HUES48 (cell line): ENCODE results near the gene MANBA.
A peak's percentile ranks its signal among the peaks of the same experiment; 100 is the strongest.

Experiments
- H3K27ac ChIP-seq: one replicate; pipeline ENCODE4 v1.7.0; 2013; ENCODE audit warnings: low read depth, low read length, inconsistent platforms
- H3K27me3 ChIP-seq: 2 replicates; pipeline ENCODE4 v1.6.1; 2013; ENCODE audit warnings: mild to moderate bottlenecking, low read length; ENCODE audit not compliant: control insufficient read depth, insufficient read depth
- H3K36me3 ChIP-seq: 2 replicates; pipeline ENCODE4 v1.6.1; 2013; ENCODE audit warnings: low read length; ENCODE audit not compliant: control insufficient read depth, insufficient read depth
- H3K4me1 ChIP-seq: 2 replicates; pipeline ENCODE4 v1.6.1; 2013; ENCODE audit warnings: mild to moderate bottlenecking, low read length; ENCODE audit not compliant: control insufficient read depth, insufficient read depth
- H3K4me3 ChIP-seq: 2 replicates; pipeline ENCODE4 v1.5.1; 2013; ENCODE audit warnings: mild to moderate bottlenecking, low read depth, low read length
- H3K9ac ChIP-seq: 2 replicates; pipeline ENCODE4 v1.6.1; 2013; ENCODE audit warnings: mild to moderate bottlenecking, low read depth, low read length, moderate library complexity
- H3K9me3 ChIP-seq: 2 replicates; pipeline ENCODE4 v1.6.1; 2013; ENCODE audit warnings: low read length; ENCODE audit not compliant: control insufficient read depth, insufficient read depth

The MANBA gene

GRCh38 chr4:102760645-102761295 is at the start of gene MANBA:
TSS of gene MANBA (minus strand) at chr4:102760968. CDS start at chr4:102760894, 74 bp downstream.
- H3K9me3 ChIP-seq = no peaks in the 10 kb centered on the region
- peaks cover 18% of the 10 kb centered on the region for H3K4me1 ChIP-seq
- peak within 1 kb of the TSS; percentile 64 for H3K27ac ChIP-seq
- peak within 1 kb of the TSS; percentile 79 for H3K9ac ChIP-seq
- no peaks in the 10 kb centered on the region; the same call in 1 of the 2 replicates for H3K27me3 ChIP-seq
- H3K36me3 ChIP-seq = no peaks in the 10 kb centered on the region
- peak within 1 kb of the TSS; percentile 98 for H3K4me3 ChIP-seq

DNA sequence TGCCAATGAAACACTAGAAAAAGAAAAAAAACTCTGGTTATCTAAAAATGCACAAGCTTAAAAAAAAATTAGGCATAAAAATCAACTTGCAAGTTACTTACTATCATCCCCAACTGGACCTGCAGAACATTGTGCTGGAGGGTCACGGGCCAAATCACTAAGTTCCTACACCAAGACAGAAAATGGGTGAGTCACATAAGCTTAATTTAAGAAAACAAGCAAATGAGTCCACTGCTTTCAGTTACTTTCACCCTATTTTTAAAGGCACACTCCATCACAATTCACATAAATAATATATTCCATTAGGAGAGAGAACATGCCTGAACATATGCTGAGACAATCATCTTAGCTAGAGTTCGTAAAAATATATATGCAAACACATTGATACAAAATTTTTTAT is 48.9 kb upstream of the MANBA start:
- H3K27ac ChIP-seq = no peak overlapping the region
- H3K27me3 ChIP-seq = no peaks in the 10 kb centered on the region
- no peak overlapping the region for H3K9ac ChIP-seq
- H3K4me1 ChIP-seq = peaks cover 11% of the 10 kb centered on the region; the same call in 1 of the 2 replicates
- H3K9me3 ChIP-seq = no peaks in the 10 kb centered on the region
- peaks cover 76% of the 10 kb centered on the region for H3K36me3 ChIP-seq
- H3K4me3 ChIP-seq = no peak overlapping the region

DNA sequence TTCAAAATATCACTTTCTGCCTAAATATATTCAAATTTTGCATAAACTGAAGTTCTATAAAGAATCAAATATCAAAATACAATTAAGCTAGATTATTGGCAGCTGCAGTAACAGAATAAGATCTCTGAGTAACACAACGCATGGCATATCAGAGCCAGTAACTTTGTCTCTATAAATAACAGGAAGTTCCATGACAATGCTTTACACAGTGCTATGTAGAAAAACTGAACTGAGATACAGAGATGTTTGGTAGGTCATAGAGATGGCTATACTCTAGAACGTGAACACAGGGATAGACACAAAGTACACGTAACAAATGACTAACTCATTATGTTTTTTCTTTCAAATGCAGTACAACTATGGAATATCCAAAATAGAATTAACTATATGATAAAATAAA is 48.4 kb upstream of the MANBA start:
- H3K4me1 ChIP-seq = peaks cover 11% of the 10 kb centered on the region; the same call in 1 of the 2 replicates
- H3K36me3 ChIP-seq = peaks cover 81% of the 10 kb centered on the region
- no peaks in the 10 kb centered on the region for H3K9me3 ChIP-seq
- H3K27me3 ChIP-seq = no peaks in the 10 kb centered on the region
- no peak overlapping the region for H3K4me3 ChIP-seq
- no peak overlapping the region for H3K9ac ChIP-seq
- no peak overlapping the region for H3K27ac ChIP-seq

- Histone ChIP-seq H3K4me3 (no peak overlapping the region), H3K9me3 (no peaks in the 10 kb centered on the region), H3K36me3 (peaks cover 85% of the 10 kb centered on the region), H3K27ac (no peak overlapping the region), H3K9ac (no peak overlapping the region), H3K27me3 (no peaks in the 10 kb centered on the region), H3K4me1 (peaks cover 11% of the 10 kb centered on the region; the same call in 1 of the 2 replicates)
Measured at GRCh38 chr4:102808009-102808408, 47.2 kb upstream of the MANBA start.

- Histone ChIP-seq H3K27me3 (no peaks in the 10 kb centered on the region), H3K36me3 (peaks cover 88% of the 10 kb centered on the region), H3K4me1 (peaks cover 9% of the 10 kb centered on the region; the same call in 1 of the 2 replicates), H3K9ac (no peak overlapping the region), H3K4me3 (no peak overlapping the region), H3K9me3 (no peaks in the 10 kb centered on the region), H3K27ac (no peak overlapping the region)
Measured at GRCh38 chr4:102807345-102807744, 46.6 kb upstream of the MANBA start.

DNA sequence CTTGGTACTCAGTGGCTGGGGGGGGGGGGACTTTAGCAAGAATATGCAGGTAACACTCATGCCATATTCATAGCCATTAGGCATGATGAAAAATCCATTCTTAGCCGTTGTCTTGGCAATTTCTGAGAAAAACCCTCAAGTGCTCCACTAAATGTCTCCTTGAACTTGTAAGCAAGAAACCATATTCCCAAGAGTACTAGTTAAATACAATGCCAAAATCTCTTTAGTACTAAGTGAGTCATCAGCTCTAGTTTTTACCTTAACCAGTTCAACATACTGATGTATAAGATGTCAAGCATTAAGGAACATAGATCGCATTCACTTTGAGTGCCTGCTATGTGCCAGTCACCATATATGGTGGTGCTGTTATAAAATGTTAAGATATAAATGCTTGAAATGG is 39.0 kb upstream of the MANBA start:
- no peak overlapping the region for H3K27ac ChIP-seq
- H3K36me3 ChIP-seq = peaks cover 100% of the 10 kb centered on the region
- no peaks in the 10 kb centered on the region for H3K9me3 ChIP-seq
- no peaks in the 10 kb centered on the region for H3K27me3 ChIP-seq
- peaks cover 29% of the 10 kb centered on the region for H3K4me1 ChIP-seq
- no peak overlapping the region for H3K9ac ChIP-seq
- no peak overlapping the region for H3K4me3 ChIP-seq

DNA sequence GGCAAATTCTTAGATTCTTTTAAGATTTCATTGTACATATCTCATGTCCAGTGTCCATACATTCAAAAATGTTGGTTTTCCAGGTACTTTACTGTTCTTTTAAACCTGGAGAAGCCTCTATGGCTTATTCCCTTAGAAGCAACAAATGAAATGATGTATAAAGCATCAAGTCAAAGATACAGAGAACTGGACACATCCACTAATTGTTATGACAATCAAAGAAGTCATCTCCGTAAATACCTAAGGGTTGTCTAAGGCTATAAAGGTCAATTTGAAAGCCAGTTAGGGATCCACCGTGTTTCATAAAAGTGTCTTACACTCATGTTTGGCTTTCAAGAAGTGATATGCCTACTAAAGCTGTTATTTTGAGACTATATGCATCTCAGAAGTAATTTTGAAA is 34.2 kb upstream of the MANBA start:
- H3K36me3 ChIP-seq = peaks cover 58% of the 10 kb centered on the region
- H3K4me1 ChIP-seq = peaks cover 41% of the 10 kb centered on the region

GRCh38 chr4:102792361-102792936 is 31.7 kb upstream of the MANBA start:
- Histone ChIP-seq H3K27me3 (no peaks in the 10 kb centered on the region), H3K9ac (no peak overlapping the region), H3K27ac (no peak overlapping the region), H3K4me3 (no peak overlapping the region), H3K36me3 (peaks cover 32% of the 10 kb centered on the region), H3K9me3 (no peaks in the 10 kb centered on the region), H3K4me1 (peaks cover 34% of the 10 kb centered on the region)

More for the DNA sequence above, 34.2 kb upstream of the MANBA start:
- H3K9me3 ChIP-seq = no peaks in the 10 kb centered on the region
- H3K27me3 ChIP-seq = no peaks in the 10 kb centered on the region
- H3K9ac ChIP-seq = no peak overlapping the region
- no peak overlapping the region for H3K4me3 ChIP-seq
- no peak overlapping the region for H3K27ac ChIP-seq

DNA sequence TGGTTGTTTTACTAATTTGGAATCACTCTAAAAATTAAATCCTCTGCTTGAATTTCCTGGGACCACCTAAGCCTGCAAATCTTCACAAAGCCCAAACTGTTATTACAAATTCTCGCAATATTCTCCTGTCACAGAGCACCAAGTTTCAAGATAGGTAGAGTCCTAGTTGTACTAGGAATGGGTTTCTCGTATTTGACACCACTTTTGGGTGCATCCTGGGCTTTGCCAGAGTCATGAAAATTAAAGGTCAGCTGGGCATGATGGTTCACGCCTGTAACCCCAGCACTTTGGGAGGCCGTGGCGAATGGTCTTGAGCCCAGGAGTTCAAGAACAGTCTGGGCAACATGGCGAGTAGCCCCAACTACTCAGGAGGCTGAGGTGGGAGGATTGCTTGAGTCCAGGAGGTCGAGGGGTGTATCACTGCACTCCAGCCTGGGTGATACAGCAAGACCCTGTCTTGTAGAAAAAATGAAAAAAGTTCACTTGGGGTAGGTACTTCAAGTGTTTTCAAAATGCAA is 30.6 kb upstream of the MANBA start:
- Histone ChIP-seq H3K27ac (no peak overlapping the region), H3K4me1 (peaks cover 28% of the 10 kb centered on the region), H3K4me3 (no peak overlapping the region), H3K36me3 (peaks cover 22% of the 10 kb centered on the region), H3K9me3 (no peaks in the 10 kb centered on the region), H3K27me3 (no peaks in the 10 kb centered on the region), H3K9ac (no peak overlapping the region)

DNA sequence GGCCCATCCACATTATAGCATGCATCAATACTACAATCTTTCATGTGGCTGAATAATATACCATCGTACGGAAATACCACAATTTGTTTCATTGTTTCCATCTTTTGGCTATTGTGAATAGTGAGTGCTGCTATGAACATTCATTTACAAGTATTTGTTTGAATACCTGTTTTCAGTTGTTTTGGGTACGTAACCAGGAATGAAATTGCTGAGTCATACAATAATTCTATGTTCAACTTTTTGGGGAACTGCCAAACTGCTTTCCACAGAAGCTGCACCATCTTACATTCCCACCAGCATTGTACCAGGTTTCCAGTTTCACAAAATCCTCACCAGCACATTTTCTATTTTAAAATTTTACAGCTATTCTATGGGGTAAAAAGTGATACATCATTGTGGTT is 28.5 kb upstream of the MANBA start:
- Histone ChIP-seq H3K27ac (no peak overlapping the region), H3K4me1 (peaks cover 8% of the 10 kb centered on the region), H3K9me3 (no peaks in the 10 kb centered on the region), H3K36me3 (0 out of 2 replicates have a peak, but pooled peaks cover under 1% of the 10 kb centered on the region), H3K27me3 (no peaks in the 10 kb centered on the region), H3K4me3 (no peak overlapping the region), H3K9ac (no peak overlapping the region)

GRCh38 chr4:102787944-102788343 is 27.2 kb upstream of the MANBA start:
- Histone ChIP-seq H3K9me3 (no peaks in the 10 kb centered on the region), H3K4me1 (no peaks in the 10 kb centered on the region), H3K27ac (no peak overlapping the region), H3K27me3 (no peaks in the 10 kb centered on the region), H3K36me3 (no peaks in the 10 kb centered on the region), H3K4me3 (no peak overlapping the region), H3K9ac (no peak overlapping the region)
